ENCODE results near the gene SCN9A.

Gene SCN9A

GRCh38 chr2:166278856-166279255 lies 96.9 kb downstream of the SCN9A start:
- Histone ChIP-seq H3K4me3 (ENCODE audit: low read length) (no peak overlapping the region), H3K36me3 (ENCODE audit: control insufficient read depth, insufficient read depth, low read length) (no peaks in the 10 kb centered on the region), H3K27me3 (ENCODE audit: control insufficient read depth, insufficient read depth, low read length) (no peaks in the 10 kb centered on the region), H3K9me3 (ENCODE audit: control insufficient read depth, low read length) (no peaks in the 10 kb centered on the region), H3K4me1 (ENCODE audit: control insufficient read depth, insufficient read depth, low read length) (no peaks in the 10 kb centered on the region), H3K9ac (ENCODE audit: low read length) (no peak overlapping the region)

DNA sequence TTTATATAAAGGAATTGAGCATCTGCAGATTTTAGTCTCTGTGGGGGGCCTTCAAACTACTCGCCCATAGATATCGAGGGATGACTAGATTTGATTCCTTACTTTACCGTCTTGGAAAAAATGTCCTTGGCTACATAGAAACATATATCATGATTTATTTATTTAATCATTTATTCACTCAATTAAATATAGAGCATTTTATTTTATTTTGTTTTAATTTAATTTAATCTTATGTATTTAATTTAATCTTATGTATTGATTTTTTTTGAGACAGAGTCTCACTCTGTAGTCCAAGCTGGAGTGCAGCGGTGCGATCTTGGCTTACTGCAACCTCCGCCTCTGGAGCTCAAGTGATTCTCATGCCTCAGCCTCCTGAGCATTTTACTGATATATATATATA lies 105.4 kb downstream of the SCN9A start:
- Histone ChIP-seq H3K9me3 (ENCODE audit: control insufficient read depth, low read length) (no peaks in the 10 kb centered on the region), H3K9ac (ENCODE audit: low read length) (no peak overlapping the region), H3K4me1 (ENCODE audit: control insufficient read depth, insufficient read depth, low read length) (no peaks in the 10 kb centered on the region), H3K27me3 (ENCODE audit: control insufficient read depth, insufficient read depth, low read length) (no peaks in the 10 kb centered on the region), H3K4me3 (ENCODE audit: low read length) (no peak overlapping the region), H3K36me3 (ENCODE audit: control insufficient read depth, insufficient read depth, low read length) (no peaks in the 10 kb centered on the region)

GRCh38 chr2:166269322-166269721 lies 106.4 kb downstream of the SCN9A start:
- H3K4me3 ChIP-seq (ENCODE audit: low read length): no peak overlapping the region
- H3K9ac ChIP-seq (ENCODE audit: low read length): no peak overlapping the region
- no peaks in the 10 kb centered on the region for H3K27me3 ChIP-seq (ENCODE audit: control insufficient read depth, insufficient read depth, low read length)
- H3K4me1 ChIP-seq (ENCODE audit: control insufficient read depth, insufficient read depth, low read length): no peaks in the 10 kb centered on the region
- H3K36me3 ChIP-seq (ENCODE audit: control insufficient read depth, insufficient read depth, low read length): no peaks in the 10 kb centered on the region
- no peaks in the 10 kb centered on the region for H3K9me3 ChIP-seq (ENCODE audit: control insufficient read depth, low read length)

GRCh38 chr2:166257859-166258258 lies 117.9 kb downstream of the SCN9A start:
- no peak overlapping the region for H3K4me3 ChIP-seq (ENCODE audit: low read length)

GRCh38 chr2:166256896-166257295 lies 118.8 kb downstream of the SCN9A start:
- H3K27me3 ChIP-seq (ENCODE audit: control insufficient read depth, insufficient read depth, low read length): no peaks in the 10 kb centered on the region
- H3K4me3 ChIP-seq (ENCODE audit: low read length): no peak overlapping the region
- H3K36me3 ChIP-seq (ENCODE audit: control insufficient read depth, insufficient read depth, low read length): no peaks in the 10 kb centered on the region
- no peak overlapping the region for H3K9ac ChIP-seq (ENCODE audit: low read length)
- H3K4me1 ChIP-seq (ENCODE audit: control insufficient read depth, insufficient read depth, low read length): no peaks in the 10 kb centered on the region
- no peaks in the 10 kb centered on the region for H3K9me3 ChIP-seq (ENCODE audit: control insufficient read depth, low read length)

More at GRCh38 chr2:166257859-166258258, 117.9 kb downstream of the SCN9A start:
- H3K4me1 ChIP-seq (ENCODE audit: control insufficient read depth, insufficient read depth, low read length): no peaks in the 10 kb centered on the region
- no peaks in the 10 kb centered on the region for H3K36me3 ChIP-seq (ENCODE audit: control insufficient read depth, insufficient read depth, low read length)
- H3K9me3 ChIP-seq (ENCODE audit: control insufficient read depth, low read length): no peaks in the 10 kb centered on the region
- no peak overlapping the region for H3K9ac ChIP-seq (ENCODE audit: low read length)
- no peaks in the 10 kb centered on the region for H3K27me3 ChIP-seq (ENCODE audit: control insufficient read depth, insufficient read depth, low read length)

GRCh38 chr2:166249318-166249717 lies 126.4 kb downstream of the SCN9A start:
- H3K27me3 ChIP-seq (ENCODE audit: control insufficient read depth, insufficient read depth, low read length): no peaks in the 10 kb centered on the region
- no peaks in the 10 kb centered on the region for H3K36me3 ChIP-seq (ENCODE audit: control insufficient read depth, insufficient read depth, low read length)
- H3K9ac ChIP-seq (ENCODE audit: low read length): no peak overlapping the region
- H3K9me3 ChIP-seq (ENCODE audit: control insufficient read depth, low read length): no peaks in the 10 kb centered on the region
- no peak overlapping the region for H3K4me3 ChIP-seq (ENCODE audit: low read length)
- no peaks in the 10 kb centered on the region for H3K4me1 ChIP-seq (ENCODE audit: control insufficient read depth, insufficient read depth, low read length)

DNA sequence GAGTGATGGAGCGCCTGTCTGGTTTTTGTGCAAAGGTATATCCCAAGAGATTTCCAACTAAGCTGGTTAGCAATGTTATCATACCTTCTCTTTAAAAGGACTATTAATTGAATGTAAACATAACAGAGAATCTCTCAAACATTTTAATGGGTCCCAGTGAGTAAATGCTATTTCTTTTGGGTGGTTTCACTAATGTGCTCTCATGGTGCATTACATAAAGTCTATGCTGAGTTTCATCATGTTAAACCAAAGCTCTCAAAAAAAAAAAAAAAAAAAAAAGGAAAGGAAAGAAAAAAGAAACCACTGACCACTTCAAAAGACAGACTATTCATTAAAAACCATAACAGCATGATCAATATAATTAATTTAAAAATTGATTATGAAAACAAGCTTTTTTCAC lies 128.8 kb downstream of the SCN9A start:
- Histone ChIP-seq H3K27me3 (ENCODE audit: control insufficient read depth, insufficient read depth, low read length) (no peaks in the 10 kb centered on the region), H3K4me1 (ENCODE audit: control insufficient read depth, insufficient read depth, low read length) (no peaks in the 10 kb centered on the region), H3K9ac (ENCODE audit: low read length) (no peak overlapping the region), H3K36me3 (ENCODE audit: control insufficient read depth, insufficient read depth, low read length) (no peaks in the 10 kb centered on the region), H3K4me3 (ENCODE audit: low read length) (no peak overlapping the region), H3K9me3 (ENCODE audit: control insufficient read depth, low read length) (no peaks in the 10 kb centered on the region)

GRCh38 chr2:166242309-166242708 lies 133.4 kb downstream of the SCN9A start:
- Histone ChIP-seq H3K27me3 (ENCODE audit: control insufficient read depth, insufficient read depth, low read length) (no peaks in the 10 kb centered on the region), H3K9me3 (ENCODE audit: control insufficient read depth, low read length) (no peaks in the 10 kb centered on the region), H3K4me1 (ENCODE audit: control insufficient read depth, insufficient read depth, low read length) (no peaks in the 10 kb centered on the region), H3K9ac (ENCODE audit: low read length) (no peak overlapping the region), H3K36me3 (ENCODE audit: control insufficient read depth, insufficient read depth, low read length) (no peaks in the 10 kb centered on the region), H3K4me3 (ENCODE audit: low read length) (no peak overlapping the region)

- Histone ChIP-seq H3K27me3 (ENCODE audit: control insufficient read depth, insufficient read depth, low read length) (no peaks in the 10 kb centered on the region), H3K4me3 (ENCODE audit: low read length) (no peak overlapping the region)
These were observed 135.1 kb downstream of the SCN9A start for GRCh38 chr2:166240387-166241313.

GRCh38 chr2:166239548-166239947 lies 136.2 kb downstream of the SCN9A start:
- Histone ChIP-seq H3K36me3 (ENCODE audit: control insufficient read depth, insufficient read depth, low read length) (no peaks in the 10 kb centered on the region), H3K9me3 (ENCODE audit: control insufficient read depth, low read length) (no peaks in the 10 kb centered on the region), H3K9ac (ENCODE audit: low read length) (no peak overlapping the region), H3K27me3 (ENCODE audit: control insufficient read depth, insufficient read depth, low read length) (no peaks in the 10 kb centered on the region), H3K4me3 (ENCODE audit: low read length) (no peak overlapping the region), H3K4me1 (ENCODE audit: control insufficient read depth, insufficient read depth, low read length) (no peaks in the 10 kb centered on the region)

More at GRCh38 chr2:166240387-166241313, 135.1 kb downstream of the SCN9A start:
- Histone ChIP-seq H3K36me3 (ENCODE audit: control insufficient read depth, insufficient read depth, low read length) (no peaks in the 10 kb centered on the region), H3K9me3 (ENCODE audit: control insufficient read depth, low read length) (no peaks in the 10 kb centered on the region), H3K9ac (ENCODE audit: low read length) (no peak overlapping the region), H3K4me1 (ENCODE audit: control insufficient read depth, insufficient read depth, low read length) (no peaks in the 10 kb centered on the region)

DNA sequence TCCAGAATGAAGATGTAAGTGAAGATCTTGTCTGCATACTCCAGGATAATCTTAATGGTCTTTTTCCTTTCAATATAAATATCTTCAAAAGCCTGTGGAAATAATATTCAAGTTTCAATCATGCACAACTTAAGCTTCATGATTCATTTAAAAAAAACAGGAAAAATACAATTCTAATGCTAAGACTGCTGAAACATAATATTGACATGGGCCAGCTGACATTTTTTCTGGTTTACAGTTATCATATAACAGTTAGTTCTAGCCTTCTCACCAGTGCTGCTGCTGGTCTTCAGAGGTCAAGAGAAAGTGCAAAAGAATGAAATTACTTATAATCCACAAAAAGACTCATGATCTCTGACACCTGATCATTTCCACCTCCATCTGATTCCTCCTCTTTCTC lies 137.6 kb downstream of the SCN9A start:
- H3K9ac ChIP-seq (ENCODE audit: low read length): no peak overlapping the region
- H3K4me3 ChIP-seq (ENCODE audit: low read length): no peak overlapping the region
- H3K36me3 ChIP-seq (ENCODE audit: control insufficient read depth, insufficient read depth, low read length): no peaks in the 10 kb centered on the region
- no peaks in the 10 kb centered on the region for H3K9me3 ChIP-seq (ENCODE audit: control insufficient read depth, low read length)
- H3K4me1 ChIP-seq (ENCODE audit: control insufficient read depth, insufficient read depth, low read length): no peaks in the 10 kb centered on the region
- H3K27me3 ChIP-seq (ENCODE audit: control insufficient read depth, insufficient read depth, low read length): no peaks in the 10 kb centered on the region

DNA sequence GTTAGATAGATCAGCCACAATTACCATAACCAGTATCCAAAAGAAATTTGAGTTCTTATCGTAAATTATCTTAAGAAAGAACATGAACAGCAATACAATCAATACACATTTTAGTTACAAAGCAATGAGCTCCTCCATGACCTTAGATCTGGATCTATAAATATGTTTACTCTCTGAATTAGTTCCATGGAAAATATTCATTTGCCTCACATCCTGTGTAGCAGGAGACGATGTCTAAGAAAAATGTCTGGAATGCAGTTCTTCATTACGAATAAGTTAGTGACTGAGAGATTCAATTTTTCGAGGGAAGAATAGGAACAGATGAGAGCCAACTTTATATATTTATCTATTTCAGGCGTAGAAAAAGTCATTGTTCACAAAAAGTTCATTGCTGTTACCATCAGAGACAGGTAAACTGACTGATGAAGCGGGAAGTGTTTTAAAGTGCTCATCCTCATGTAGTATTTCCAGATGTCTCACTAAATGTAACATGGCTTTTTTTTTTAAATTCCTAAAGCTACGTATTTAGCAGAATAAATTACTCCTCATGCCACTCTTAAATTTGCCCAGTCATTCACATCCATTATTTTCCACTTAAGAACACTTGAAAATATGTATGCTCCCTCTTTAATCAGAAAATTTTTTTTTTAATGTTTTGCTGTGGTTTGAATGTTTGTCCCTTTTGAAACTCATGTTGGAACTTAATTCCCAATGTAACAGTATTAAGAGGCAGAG lies 141.5 kb downstream of the SCN9A start:
- no peaks in the 10 kb centered on the region for H3K27me3 ChIP-seq (ENCODE audit: control insufficient read depth, insufficient read depth, low read length)
- H3K36me3 ChIP-seq (ENCODE audit: control insufficient read depth, insufficient read depth, low read length): no peaks in the 10 kb centered on the region
- H3K4me3 ChIP-seq (ENCODE audit: low read length): no peak overlapping the region
- no peaks in the 10 kb centered on the region for H3K9me3 ChIP-seq (ENCODE audit: control insufficient read depth, low read length)
- H3K9ac ChIP-seq (ENCODE audit: low read length): no peak overlapping the region
- no peaks in the 10 kb centered on the region for H3K4me1 ChIP-seq (ENCODE audit: control insufficient read depth, insufficient read depth, low read length)
